Measurements from ENCODE around the gene SPOCK1. TPM values are rescaled to one million over a fixed set of nuclear protein-coding genes. Genes with fewer than 3 reads are reported as not detected.

The SPOCK1 gene
- polyA plus RNA-seq, 3 donors = 1.8 to 5.7 (median 2.1) TPM

- no peak for DNase-seq
- Histone ChIP-seq H3K4me2 (replicated peaks; ENCODE audit: extremely low read depth, low read length, poor library complexity, severe bottlenecking) (no peak overlapping the region), H3K4me1 (ENCODE audit: control insufficient read depth in 1 of 2, insufficient read depth in 2 of 2, low read length in 2 of 2) (no peaks in the 10 kb centered on the region), H3K36me3 (replicated peaks in 1 of 2; ENCODE audit: control insufficient read depth in 1 of 2, insufficient read depth in 2 of 2, low read length in 2 of 2) (no peaks in the 10 kb centered on the region), H3K79me2 (ENCODE audit: insufficient read depth, low read length) (no peaks in the 10 kb centered on the region), H3K27me3 (ENCODE audit: control insufficient read depth in 2 of 2, insufficient read depth in 2 of 2, low read length in 2 of 2) (no peaks in the 10 kb centered on the region), H3K9ac (ENCODE audit: insufficient read depth, low read length, poor library complexity, severe bottlenecking) (no peak overlapping the region), H3K4me3 (replicated peaks in 1 of 3; ENCODE audit: low read depth in 2 of 3, low read length in 3 of 3) (no peak overlapping the region), H3K27ac (ENCODE audit: low read depth in 1 of 2, low read length in 2 of 2) (no peak overlapping the region), H2AFZ (ENCODE audit: insufficient read depth, low read depth, low read length, poor library complexity, severe bottlenecking) (no peak overlapping the region), H3K9me3 (replicated peaks in 1 of 2; ENCODE audit: control insufficient read depth in 1 of 2, insufficient read depth in 1 of 2, low read length in 2 of 2) (no peaks in the 10 kb centered on the region), H4K20me1 (ENCODE audit: insufficient read depth, low read length) (no peaks in the 10 kb centered on the region)
- H3K9me3 Mint-ChIP-seq = peaks cover 0 to 7% (median 4%) of the 10 kb centered on the region in 7 donors
- peaks cover 0 to 1% (median 0%) of the 10 kb centered on the region in 3 donors for H3K27me3 Mint-ChIP-seq (ENCODE audit: low read depth in 3 of 3)
- no peak overlapping the region for H3K4me3 Mint-ChIP-seq
- 60% methylated on average over 1 of the region's 4 CpGs for WGBS (ENCODE audit: insufficient coverage)
- H3K36me3 Mint-ChIP-seq = no peaks in the 10 kb centered on the region
- no peaks in the 10 kb centered on the region for H3K4me1 Mint-ChIP-seq
- no peak for TF ChIP-seq CTCF (IDR thresholded peaks at IDR 0.05)
- H3K27ac Mint-ChIP-seq = no peak overlapping the region
- intact Hi-C loops (cut with micrococcal nuclease) = no loop called here
Observed at GRCh38 chr5:137156180-137156579, 342.9 kb downstream of the SPOCK1 start.

- no peaks in the 10 kb centered on the region for H3K4me1 Mint-ChIP-seq
- peaks cover 0 to 1% (median 0%) of the 10 kb centered on the region in 3 donors for H3K27me3 Mint-ChIP-seq (ENCODE audit: low read depth in 3 of 3)
- Histone ChIP-seq H3K4me3 (replicated peaks in 1 of 3; ENCODE audit: low read depth in 2 of 3, low read length in 3 of 3) (no peak overlapping the region), H4K20me1 (ENCODE audit: insufficient read depth, low read length) (no peaks in the 10 kb centered on the region), H3K27me3 (ENCODE audit: control insufficient read depth in 2 of 2, insufficient read depth in 2 of 2, low read length in 2 of 2) (no peaks in the 10 kb centered on the region), H3K36me3 (replicated peaks in 1 of 2; ENCODE audit: control insufficient read depth in 1 of 2, insufficient read depth in 2 of 2, low read length in 2 of 2) (no peaks in the 10 kb centered on the region), H2AFZ (ENCODE audit: insufficient read depth, low read depth, low read length, poor library complexity, severe bottlenecking) (no peak overlapping the region), H3K79me2 (ENCODE audit: insufficient read depth, low read length) (no peaks in the 10 kb centered on the region), H3K4me1 (ENCODE audit: control insufficient read depth in 1 of 2, insufficient read depth in 2 of 2, low read length in 2 of 2) (no peaks in the 10 kb centered on the region), H3K4me2 (replicated peaks; ENCODE audit: extremely low read depth, low read length, poor library complexity, severe bottlenecking) (no peak overlapping the region), H3K9ac (ENCODE audit: insufficient read depth, low read length, poor library complexity, severe bottlenecking) (no peak overlapping the region), H3K9me3 (replicated peaks in 1 of 2; ENCODE audit: control insufficient read depth in 1 of 2, insufficient read depth in 1 of 2, low read length in 2 of 2) (no peaks in the 10 kb centered on the region), H3K27ac (ENCODE audit: low read depth in 1 of 2, low read length in 2 of 2) (no peak overlapping the region)
- no peak for DNase-seq
- peaks cover 0 to 7% (median 4%) of the 10 kb centered on the region in 7 donors for H3K9me3 Mint-ChIP-seq
- no peak overlapping the region for H3K4me3 Mint-ChIP-seq
- no peaks in the 10 kb centered on the region for H3K36me3 Mint-ChIP-seq
- no peak for TF ChIP-seq CTCF (IDR thresholded peaks at IDR 0.05)
- no peak overlapping the region for H3K27ac Mint-ChIP-seq
- intact Hi-C loops (cut with micrococcal nuclease) = no loop called here
- WGBS (ENCODE audit: insufficient coverage) = 90% methylated on average over 2 of the region's 6 CpGs
Observed at GRCh38 chr5:137155261-137156000, 343.7 kb downstream of the SPOCK1 start.
